BE2C (cell line): Measurements from ENCODE around the gene UNKL.

Source experiments
- DNase-seq: peaks from one replicate; pipeline ENCODE4 v3.0.0-alpha.2; 2020
- H3K27me3 ChIP-seq: fragments of 250-450 bp; sonication (Bioruptor Pico); 2 replicates; pipeline ENCODE4 v1.5.1; 2020; ENCODE audit warnings: mild to moderate bottlenecking
- H3K36me3 ChIP-seq: fragments of 250-450 bp; sonication (Bioruptor Pico); 2 replicates; pipeline ENCODE4 v1.5.1; 2020; ENCODE audit warnings: mild to moderate bottlenecking
- H3K4me1 ChIP-seq: fragments of 250-450 bp; sonication (Bioruptor Pico); 2 replicates; pipeline ENCODE4 v1.5.1; 2020
- H3K4me3 ChIP-seq: 2 replicates; pipeline ENCODE4 v1.5.1; 2011; ENCODE audit warnings: low read depth, low read length
- H3K9me3 ChIP-seq: fragments of 250-450 bp; sonication (Bioruptor Pico); 2 replicates; pipeline ENCODE4 v1.5.1; 2020
- CTCF ChIP-seq: IDR thresholded peaks from 2 replicates; pipeline ENCODE4 v1.5.1; 2012; ENCODE audit warnings: mild to moderate bottlenecking, low read depth, low read length

UNKL gene

GRCh38 chr16:1378804-1379303 lies 35.6 kb downstream of the UNKL start:
- H3K4me3 ChIP-seq: peak overlapping the region; percentile 88
- TF ChIP-seq CTCF: no peak
- H3K4me1 ChIP-seq: peaks cover 5% of the 10 kb centered on the region; the same call in 1 of the 2 replicates
- DNase-seq: peak; percentile 77
- no peaks in the 10 kb centered on the region for H3K9me3 ChIP-seq
- peaks cover 2% of the 10 kb centered on the region; the same call in 1 of the 2 replicates for H3K36me3 ChIP-seq
- H3K27me3 ChIP-seq: no peaks in the 10 kb centered on the region

- Histone ChIP-seq H3K36me3 (peaks cover 2% of the 10 kb centered on the region; the same call in 1 of the 2 replicates), H3K9me3 (no peaks in the 10 kb centered on the region), H3K4me1 (peaks cover 5% of the 10 kb centered on the region; the same call in 1 of the 2 replicates), H3K4me3 (peak overlapping the region; percentile 88), H3K27me3 (no peaks in the 10 kb centered on the region)
- DNase-seq: no peak
- TF ChIP-seq CTCF: no peak
Measured at GRCh38 chr16:1378087-1378803, 36.3 kb downstream of the UNKL start.

GRCh38 chr16:1377406-1378010 lies 37.0 kb downstream of the UNKL start:
- H3K36me3 ChIP-seq: peaks cover 2% of the 10 kb centered on the region; the same call in 1 of the 2 replicates
- no peaks in the 10 kb centered on the region for H3K9me3 ChIP-seq
- no peaks in the 10 kb centered on the region for H3K27me3 ChIP-seq
- DNase-seq: no peak
- no peak for TF ChIP-seq CTCF
- peaks cover 5% of the 10 kb centered on the region; the same call in 1 of the 2 replicates for H3K4me1 ChIP-seq
- H3K4me3 ChIP-seq: peak overlapping the region; percentile 88

- TF ChIP-seq CTCF: no peak
- Histone ChIP-seq H3K36me3 (peaks cover 6% of the 10 kb centered on the region; the same call in 1 of the 2 replicates), H3K27me3 (no peaks in the 10 kb centered on the region), H3K9me3 (no peaks in the 10 kb centered on the region), H3K4me1 (peaks cover 5% of the 10 kb centered on the region; the same call in 1 of the 2 replicates), H3K4me3 (no peak overlapping the region)
- no peak for DNase-seq
Measured at GRCh38 chr16:1375741-1376410, 38.6 kb downstream of the UNKL start.

GRCh38 chr16:1375298-1375640 lies 39.2 kb downstream of the UNKL start:
- Histone ChIP-seq H3K4me3 (no peak overlapping the region), H3K9me3 (no peaks in the 10 kb centered on the region), H3K27me3 (no peaks in the 10 kb centered on the region), H3K4me1 (peaks cover 5% of the 10 kb centered on the region; the same call in 1 of the 2 replicates), H3K36me3 (peaks cover 10% of the 10 kb centered on the region)
- no peak for DNase-seq
- TF ChIP-seq CTCF: no peak
